ENCODE results near the gene TSPAN18.

GRCh38 chr11:44749189-44749588 lies 22.4 kb downstream of the TSPAN18 start:
- TF ChIP-seq EZH2phosphoT487 (IDR thresholded peaks at IDR 0.05; ENCODE audit: borderline replicate concordance): no peak
- TF ChIP-seq, protein P1, sequence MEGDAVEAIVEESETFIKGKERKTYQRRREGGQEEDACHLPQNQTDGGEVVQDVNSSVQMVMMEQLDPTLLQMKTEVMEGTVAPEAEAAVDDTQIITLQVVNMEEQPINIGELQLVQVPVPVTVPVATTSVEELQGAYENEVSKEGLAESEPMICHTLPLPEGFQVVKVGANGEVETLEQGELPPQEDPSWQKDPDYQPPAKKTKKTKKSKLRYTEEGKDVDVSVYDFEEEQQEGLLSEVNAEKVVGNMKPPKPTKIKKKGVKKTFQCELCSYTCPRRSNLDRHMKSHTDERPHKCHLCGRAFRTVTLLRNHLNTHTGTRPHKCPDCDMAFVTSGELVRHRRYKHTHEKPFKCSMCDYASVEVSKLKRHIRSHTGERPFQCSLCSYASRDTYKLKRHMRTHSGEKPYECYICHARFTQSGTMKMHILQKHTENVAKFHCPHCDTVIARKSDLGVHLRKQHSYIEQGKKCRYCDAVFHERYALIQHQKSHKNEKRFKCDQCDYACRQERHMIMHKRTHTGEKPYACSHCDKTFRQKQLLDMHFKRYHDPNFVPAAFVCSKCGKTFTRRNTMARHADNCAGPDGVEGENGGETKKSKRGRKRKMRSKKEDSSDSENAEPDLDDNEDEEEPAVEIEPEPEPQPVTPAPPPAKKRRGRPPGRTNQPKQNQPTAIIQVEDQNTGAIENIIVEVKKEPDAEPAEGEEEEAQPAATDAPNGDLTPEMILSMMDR (conservative IDR thresholded peaks at IDR 0.05; ENCODE audit: low read length): no peak
